Left lung (tissue), 10 donors: ENCODE measurements around the gene CENPU. TPM values are rescaled to one million over a fixed set of nuclear protein-coding genes. Genes with fewer than 3 reads are reported as not detected.

Source experiments
- ATAC-seq: fragments of 200-7000 bp; cut with Tn5 transposase; one replicate; pipeline ENCODE4 v1.9.1; 2020; ENCODE audit warnings: moderate library complexity
- DNase-seq, 4 donors: peaks; one replicate each; pipeline ENCODE4 v3.0.0-alpha.2; 2013 to 2020
- H3K27ac ChIP-seq, 2 donors: fragments of 200-600 bp; sonication (generic) in 1 of 2; one replicate each; pipeline versions ENCODE4 v1.5.0 to v1.8.0; 2020 to 2021
- H3K27me3 ChIP-seq, 2 donors: fragments of 200-600 bp; sonication (generic) in 1 of 2; one replicate each; pipeline versions ENCODE4 v1.5.0 to v1.8.0; 2020 to 2021
- H3K36me3 ChIP-seq, 2 donors: fragments of 200-600 bp; sonication (generic) in 1 of 2; one replicate each; pipeline versions ENCODE4 v1.5.0 to v1.8.0; 2020 to 2021
- H3K4me1 ChIP-seq, 2 donors: fragments of 200-600 bp; one replicate each; pipeline ENCODE4 v1.8.0; 2021
- H3K4me3 ChIP-seq, 2 donors: fragments of 200-600 bp; sonication (generic) in 1 of 2; one replicate each; pipeline versions ENCODE4 v1.5.0 to v1.8.0; 2020 to 2021; ENCODE audit warnings: mild to moderate bottlenecking in 1 of 2
- H3K9me3 ChIP-seq, 2 donors: fragments of 200-600 bp; sonication (generic) in 1 of 2; one replicate each; pipeline versions ENCODE4 v1.5.0 to v1.8.0; 2020 to 2021
- intact Hi-C, 2 donors: fragments of 100-400 bp; cut with DNase I; formaldehyde crosslinking; loops; one replicate each; pipeline versions ENCODE4 v1.11.2 to v1.14.2; 2022
- polyA plus RNA-seq, 6 donors: library from polyadenylated mRNA; unstranded; fragments of 120-200 nt; gene quantifications; one replicate each; pipeline ENCODE4 v1.2.1, GENCODE V29; 2013; ENCODE audit not compliant: insufficient read length in 6 of 6
- total RNA-seq, 2 donors: library from RNA; stranded (reverse); fragmentation: NEBNext Ultra II Directional; extraction: Animal tissue kit (Norgen Biotek cat#: 25700); gene quantifications; one replicate each; pipeline ENCODE4 v1.2.1, GENCODE V29; 2021
- TF ChIP-seq, protein P1 (sequence below), 2 donors: fragments of 200-600 bp; sonication (generic) in 1 of 2; IDR thresholded peaks; one replicate each; pipeline versions ENCODE4 v1.5.0 to v1.8.0; 2021; ENCODE audit warnings: antibody characterized with exemption in 2 of 2
- donor health status: DM: no; HTN: yes; CAD: no.
- donor health status: DM: no; HTN: no; CAD: no.

The CENPU gene
- total and polyA plus RNA-seq, 8 donors, result 11.3 to 59.1 (median 34.0) TPM

- DNase-seq, result no peak
- peaks cover 0 to 98% of the 10 kb centered on the region in 2 donors for H3K36me3 ChIP-seq
- TF ChIP-seq, protein P1, sequence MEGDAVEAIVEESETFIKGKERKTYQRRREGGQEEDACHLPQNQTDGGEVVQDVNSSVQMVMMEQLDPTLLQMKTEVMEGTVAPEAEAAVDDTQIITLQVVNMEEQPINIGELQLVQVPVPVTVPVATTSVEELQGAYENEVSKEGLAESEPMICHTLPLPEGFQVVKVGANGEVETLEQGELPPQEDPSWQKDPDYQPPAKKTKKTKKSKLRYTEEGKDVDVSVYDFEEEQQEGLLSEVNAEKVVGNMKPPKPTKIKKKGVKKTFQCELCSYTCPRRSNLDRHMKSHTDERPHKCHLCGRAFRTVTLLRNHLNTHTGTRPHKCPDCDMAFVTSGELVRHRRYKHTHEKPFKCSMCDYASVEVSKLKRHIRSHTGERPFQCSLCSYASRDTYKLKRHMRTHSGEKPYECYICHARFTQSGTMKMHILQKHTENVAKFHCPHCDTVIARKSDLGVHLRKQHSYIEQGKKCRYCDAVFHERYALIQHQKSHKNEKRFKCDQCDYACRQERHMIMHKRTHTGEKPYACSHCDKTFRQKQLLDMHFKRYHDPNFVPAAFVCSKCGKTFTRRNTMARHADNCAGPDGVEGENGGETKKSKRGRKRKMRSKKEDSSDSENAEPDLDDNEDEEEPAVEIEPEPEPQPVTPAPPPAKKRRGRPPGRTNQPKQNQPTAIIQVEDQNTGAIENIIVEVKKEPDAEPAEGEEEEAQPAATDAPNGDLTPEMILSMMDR (IDR thresholded peaks at IDR 0.05), result no peak
These were observed 42.9 kb upstream of the CENPU start for GRCh38 chr4:184776821-184777220.

DNA sequence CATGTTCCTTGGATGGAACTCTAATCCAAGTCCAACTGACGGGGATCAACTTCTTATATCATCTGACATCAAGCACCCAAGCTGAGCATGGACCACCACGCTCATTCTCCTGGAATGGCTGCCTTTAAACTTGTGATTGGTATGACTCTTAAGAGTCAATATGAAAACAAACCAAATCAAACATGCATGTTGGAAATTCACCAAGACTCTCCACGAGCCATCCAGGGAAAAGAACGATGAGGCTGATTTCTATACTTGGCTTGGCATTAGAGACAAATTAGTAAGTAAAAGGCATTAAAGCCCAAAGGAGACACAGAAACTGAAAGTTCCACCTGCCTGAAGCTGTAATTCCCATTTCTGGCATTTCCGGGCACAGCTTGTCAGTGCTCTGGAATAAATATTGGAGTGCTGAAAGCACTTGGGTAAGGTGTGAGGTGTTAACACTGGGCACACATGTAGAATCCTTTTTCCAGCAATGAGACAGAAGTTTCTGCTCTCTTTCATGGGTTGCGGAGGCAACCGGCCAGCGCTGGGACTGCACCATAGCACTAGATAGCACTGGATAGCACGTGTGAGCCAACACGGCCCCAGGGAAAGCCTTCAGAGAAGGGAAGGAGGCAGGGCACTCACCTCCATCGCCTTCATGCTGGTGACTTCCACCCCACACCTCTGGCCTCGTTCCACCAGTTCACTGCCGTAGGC is 42.1 kb upstream of the CENPU start:
- Histone ChIP-seq H3K4me1 (no peaks in the 10 kb centered on the region), H3K27ac (no peak overlapping the region), H3K27me3 (no peaks in the 10 kb centered on the region), H3K36me3 (peaks cover 0 to 98% of the 10 kb centered on the region in 2 donors), H3K4me3 (no peak overlapping the region), H3K9me3 (no peaks in the 10 kb centered on the region)
- intact Hi-C loops, result no loop called here
- TF ChIP-seq, protein P1 (IDR thresholded peaks at IDR 0.05), result no peak
- ATAC-seq, result no peak
- no peak for DNase-seq

More at GRCh38 chr4:184776821-184777220, 42.9 kb upstream of the CENPU start:
- no peaks in the 10 kb centered on the region for H3K27me3 ChIP-seq
- H3K9me3 ChIP-seq, result no peaks in the 10 kb centered on the region
- intact Hi-C loops, result no loop called here
- ATAC-seq, result no peak
- H3K27ac ChIP-seq, result no peak overlapping the region
- H3K4me1 ChIP-seq, result peaks cover 0 to 3% of the 10 kb centered on the region in 2 donors
- no peak overlapping the region for H3K4me3 ChIP-seq

GRCh38 chr4:184774152-184774551 is 40.3 kb upstream of the CENPU start:
- intact Hi-C loops, result no loop called here
- H3K27me3 ChIP-seq, result no peaks in the 10 kb centered on the region
- no peaks in the 10 kb centered on the region for H3K9me3 ChIP-seq
- no peak for DNase-seq
- ATAC-seq, result no peak
- H3K4me3 ChIP-seq, result no peak overlapping the region
- no peaks in the 10 kb centered on the region for H3K4me1 ChIP-seq
- H3K36me3 ChIP-seq, result peaks cover 0 to 98% of the 10 kb centered on the region in 2 donors
- TF ChIP-seq, protein P1 (IDR thresholded peaks at IDR 0.05), result no peak
- no peak overlapping the region for H3K27ac ChIP-seq

- Histone ChIP-seq H3K27me3 (no peaks in the 10 kb centered on the region), H3K4me3 (no peak overlapping the region), H3K9me3 (no peaks in the 10 kb centered on the region), H3K4me1 (no peaks in the 10 kb centered on the region), H3K36me3 (peaks cover 0 to 98% of the 10 kb centered on the region in 2 donors), H3K27ac (no peak overlapping the region)
- intact Hi-C loops, result no loop called here
- DNase-seq, result no peak
- TF ChIP-seq, protein P1 (IDR thresholded peaks at IDR 0.05), result no peak
- ATAC-seq, result no peak
These were observed 37.5 kb upstream of the CENPU start for GRCh38 chr4:184771416-184771815.

DNA sequence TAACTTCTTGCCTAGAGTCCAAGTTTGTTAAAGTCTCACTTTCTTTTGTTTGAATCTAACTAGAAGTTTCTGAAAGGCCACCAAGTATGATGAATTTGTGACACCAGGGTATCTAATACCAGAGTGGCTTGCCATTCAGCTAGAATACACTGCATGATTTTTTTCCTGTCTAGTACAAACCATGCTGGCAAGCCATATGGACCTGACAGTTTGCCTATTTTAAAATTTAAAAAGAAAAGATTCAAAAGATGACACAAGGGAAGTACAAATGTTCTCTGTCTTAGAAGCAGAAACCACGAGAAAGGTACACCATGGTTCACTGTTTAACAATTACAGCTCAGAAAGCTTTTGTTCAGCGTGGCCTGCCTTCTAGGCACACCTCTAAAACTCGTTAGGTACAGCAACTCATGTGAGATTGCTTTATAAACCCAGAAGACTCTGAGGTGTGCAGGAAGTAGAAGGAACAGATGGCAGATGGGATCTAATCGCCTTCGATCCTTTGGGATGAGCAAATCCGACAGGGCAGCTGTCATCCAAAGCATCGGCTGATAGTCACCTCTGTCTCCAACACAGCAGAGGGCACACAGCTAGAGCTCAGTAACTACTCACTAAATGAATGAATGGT is 35.4 kb upstream of the CENPU start:
- intact Hi-C loops, result no loop called here
- ATAC-seq (no peak), DNase-seq (no peak)
- Histone ChIP-seq H3K4me3 (no peak overlapping the region), H3K4me1 (no peaks in the 10 kb centered on the region), H3K36me3 (peaks cover 0 to 100% of the 10 kb centered on the region in 2 donors), H3K27ac (no peak overlapping the region), H3K27me3 (no peaks in the 10 kb centered on the region), H3K9me3 (no peaks in the 10 kb centered on the region)
- TF ChIP-seq, protein P1 (IDR thresholded peaks at IDR 0.05), result no peak
